ENCODE measurements around the gene PIANP. TPM values are rescaled to one million over a fixed set of nuclear protein-coding genes. Genes with fewer than 3 reads are reported as not detected.

PIANP gene
- total and polyA plus RNA-seq, 2 of the 4 experiments (the other 2 are of a cell fraction), result 0.18 to 6.8 TPM

Small RNAs within 50 kb of the gene (microRNA-seq; reads per million reads assigned to microRNA genes)
- not detected for gene RNU6-781P (ENCODE audit: insufficient read depth, insufficient read length)

Small RNAs within 50 kb of the gene (small RNA-seq; reads per million reads assigned to genes)
- gene RNU6-781P, result 0 reads per million in 5 experiments

Other genes starting within 250 kb of the PIANP start
- 3.4 and 3.6 TPM in 2 replicates for gene TAPBPL, start 248.8 kb downstream of the PIANP start, total RNA-seq (2012; rRNA removed)
- 10.4 and 12.1 TPM in 2 replicates for gene TAPBPL, start 248.8 kb downstream of the PIANP start, polyA plus RNA-seq (2012; rRNA removed)
- 7.2 and 7.5 TPM in 2 replicates for gene VAMP1, start 230.1 kb downstream of the PIANP start, total RNA-seq (2012; rRNA removed)
- 21.9 and 23.1 TPM in 2 replicates for gene VAMP1, start 230.1 kb downstream of the PIANP start, polyA plus RNA-seq (2012; rRNA removed)
- 80.1 and 126 TPM in 2 replicates for gene MRPL51, start 207.6 kb downstream of the PIANP start, total RNA-seq (2012; rRNA removed)
- gene MRPL51, start 207.6 kb downstream of the PIANP start, polyA plus RNA-seq (2012; rRNA removed), result 151 and 160 TPM in 2 replicates
- 52.8 and 57.9 TPM in 2 replicates for gene NCAPD2, start 206.7 kb downstream of the PIANP start, total RNA-seq (2012; rRNA removed)
- gene NCAPD2, start 206.7 kb downstream of the PIANP start, polyA plus RNA-seq (2012; rRNA removed), result 35.6 and 40.9 TPM in 2 replicates
- 11,536 and 12,939 TPM in 2 replicates for gene GAPDH, start 166.3 kb downstream of the PIANP start, total RNA-seq (2012; rRNA removed)
- gene GAPDH, start 166.3 kb downstream of the PIANP start, polyA plus RNA-seq (2012; rRNA removed), result 21,893 and 22,387 TPM in 2 replicates
- 5.6 and 5.8 TPM in 2 replicates for gene IFFO1, start 144.8 kb downstream of the PIANP start, total RNA-seq (2012; rRNA removed)
- 35.1 and 37.8 TPM in 2 replicates for gene IFFO1, start 144.8 kb downstream of the PIANP start, polyA plus RNA-seq (2012; rRNA removed)
- 32.5 and 35.8 TPM in 2 replicates for gene NOP2, start 132.5 kb downstream of the PIANP start, total RNA-seq (2012; rRNA removed)
- 49.9 and 51.7 TPM in 2 replicates for gene NOP2, start 132.5 kb downstream of the PIANP start, polyA plus RNA-seq (2012; rRNA removed)
- gene CHD4, start 93.4 kb downstream of the PIANP start, total RNA-seq (2012; rRNA removed), result 262 and 279 TPM in 2 replicates
- gene CHD4, start 93.4 kb downstream of the PIANP start, polyA plus RNA-seq (2012; rRNA removed), result 99.8 and 116 TPM in 2 replicates
- not detected in 2 replicates for gene LPAR5, start 64.9 kb downstream of the PIANP start, total RNA-seq (2012; rRNA removed)
- gene LPAR5, start 64.9 kb downstream of the PIANP start, polyA plus RNA-seq (2012; rRNA removed), result not detected in 2 replicates
- not detected in 2 replicates for gene ACRBP, start 53.4 kb downstream of the PIANP start, total RNA-seq (2012; rRNA removed)
- gene ACRBP, start 53.4 kb downstream of the PIANP start, polyA plus RNA-seq (2012; rRNA removed), result 0.27 and 0.38 TPM in 2 replicates
- 22.0 and 25.3 TPM in 2 replicates for gene ING4, start 37.7 kb downstream of the PIANP start, total RNA-seq (2012; rRNA removed)
- 31.1 and 47.5 TPM in 2 replicates for gene ING4, start 37.7 kb downstream of the PIANP start, polyA plus RNA-seq (2012; rRNA removed)
- 16.3 and 17.5 TPM in 2 replicates for gene ZNF384, start 11.4 kb downstream of the PIANP start, total RNA-seq (2012; rRNA removed)
- gene ZNF384, start 11.4 kb downstream of the PIANP start, polyA plus RNA-seq (2012; rRNA removed), result 53.7 and 55.6 TPM in 2 replicates
- gene COPS7A, start 23.2 kb upstream of the PIANP start, total RNA-seq (2012; rRNA removed), result 51.4 and 58.8 TPM in 2 replicates
- 135 and 138 TPM in 2 replicates for gene COPS7A, start 23.2 kb upstream of the PIANP start, polyA plus RNA-seq (2012; rRNA removed)
- gene MLF2, start 52.3 kb upstream of the PIANP start, total RNA-seq (2012; rRNA removed), result 236 and 244 TPM in 2 replicates
- 359 and 403 TPM in 2 replicates for gene MLF2, start 52.3 kb upstream of the PIANP start, polyA plus RNA-seq (2012; rRNA removed)
- gene PTMS, start 65.5 kb upstream of the PIANP start, total RNA-seq (2012; rRNA removed), result 11.4 and 17.2 TPM in 2 replicates
- gene PTMS, start 65.5 kb upstream of the PIANP start, polyA plus RNA-seq (2012; rRNA removed), result 275 and 288 TPM in 2 replicates
- not detected in 2 replicates for gene LAG3, start 71.7 kb upstream of the PIANP start, total RNA-seq (2012; rRNA removed)
- 0.41 and 0.66 TPM in 2 replicates for gene LAG3, start 71.7 kb upstream of the PIANP start, polyA plus RNA-seq (2012; rRNA removed)
- gene CD4, start 88.7 kb upstream of the PIANP start, total RNA-seq (2012; rRNA removed), result 4.2 and 5.7 TPM in 2 replicates
- gene CD4, start 88.7 kb upstream of the PIANP start, polyA plus RNA-seq (2012; rRNA removed), result 15.0 and 15.7 TPM in 2 replicates
- gene GPR162, start 121.0 kb upstream of the PIANP start, total RNA-seq (2012; rRNA removed), result 1.7 and 2.9 TPM in 2 replicates
- gene GPR162, start 121.0 kb upstream of the PIANP start, polyA plus RNA-seq (2012; rRNA removed), result 6.0 and 7.8 TPM in 2 replicates
- 25.8 and 27.8 TPM in 2 replicates for gene P3H3, start 127.6 kb upstream of the PIANP start, total RNA-seq (2012; rRNA removed)
- gene P3H3, start 127.6 kb upstream of the PIANP start, polyA plus RNA-seq (2012; rRNA removed), result 83.9 and 90.5 TPM in 2 replicates
- 0.56 and 0.72 TPM in 2 replicates for gene GNB3, start 140.1 kb upstream of the PIANP start, total RNA-seq (2012; rRNA removed)
- 20.5 and 20.7 TPM in 2 replicates for gene GNB3, start 140.1 kb upstream of the PIANP start, polyA plus RNA-seq (2012; rRNA removed)
- gene CDCA3, start 150.5 kb upstream of the PIANP start, total RNA-seq (2012; rRNA removed), result 23.5 and 30.3 TPM in 2 replicates
- 61.0 and 67.5 TPM in 2 replicates for gene CDCA3, start 150.5 kb upstream of the PIANP start, polyA plus RNA-seq (2012; rRNA removed)
- 119 and 125 TPM in 2 replicates for gene USP5, start 151.3 kb upstream of the PIANP start, total RNA-seq (2012; rRNA removed)
- 67.7 and 69.7 TPM in 2 replicates for gene USP5, start 151.3 kb upstream of the PIANP start, polyA plus RNA-seq (2012; rRNA removed)
- 1,842 and 2,176 TPM in 2 replicates for gene TPI1, start 166.7 kb upstream of the PIANP start, total RNA-seq (2012; rRNA removed)
- 1,995 and 2,214 TPM in 2 replicates for gene TPI1, start 166.7 kb upstream of the PIANP start, polyA plus RNA-seq (2012; rRNA removed)
- gene SPSB2, start 172.5 kb upstream of the PIANP start, total RNA-seq (2012; rRNA removed), result 1.1 and 1.3 TPM in 2 replicates
- 4.1 and 4.3 TPM in 2 replicates for gene SPSB2, start 172.5 kb upstream of the PIANP start, polyA plus RNA-seq (2012; rRNA removed)
- gene LRRC23, start 204.0 kb upstream of the PIANP start, total RNA-seq (2012; rRNA removed), result 8.9 and 11.1 TPM in 2 replicates
- gene LRRC23, start 204.0 kb upstream of the PIANP start, polyA plus RNA-seq (2012; rRNA removed), result 9.2 and 11.4 TPM in 2 replicates
- gene ENO2, start 213.8 kb upstream of the PIANP start, total RNA-seq (2012; rRNA removed), result 20.8 and 28.3 TPM in 2 replicates
- gene ENO2, start 213.8 kb upstream of the PIANP start, polyA plus RNA-seq (2012; rRNA removed), result 81.5 and 92.8 TPM in 2 replicates
- 2.5 and 3.4 TPM in 2 replicates for gene ATN1, start 227.1 kb upstream of the PIANP start, total RNA-seq (2012; rRNA removed)
- 58.7 and 59.8 TPM in 2 replicates for gene ATN1, start 227.1 kb upstream of the PIANP start, polyA plus RNA-seq (2012; rRNA removed)
- gene RNU7-1, start 243.0 kb upstream of the PIANP start, total RNA-seq (2012; rRNA removed), result not detected in 2 replicates
- gene RNU7-1, start 243.0 kb upstream of the PIANP start, polyA plus RNA-seq (2012; rRNA removed), result not detected in 2 replicates
- gene C12orf57, start 243.2 kb upstream of the PIANP start, total RNA-seq (2012; rRNA removed), result 197 and 238 TPM in 2 replicates
- gene C12orf57, start 243.2 kb upstream of the PIANP start, polyA plus RNA-seq (2012; rRNA removed), result 530 and 703 TPM in 2 replicates

Data from IMR-90 (cell line).